ENCODE measurements around the gene HDAC1. TPM values are rescaled to one million over a fixed set of nuclear protein-coding genes. Genes with fewer than 3 reads are reported as not detected.
A peak's percentile ranks its signal among the peaks of the same experiment; 100 is the strongest.

Gene HDAC1
- total and polyA plus RNA-seq, 2 of the 13 experiments (the other 11 are each of a cell fraction or from before 2014, with no cell fraction given), result 93.5 to 189 TPM

DNA sequence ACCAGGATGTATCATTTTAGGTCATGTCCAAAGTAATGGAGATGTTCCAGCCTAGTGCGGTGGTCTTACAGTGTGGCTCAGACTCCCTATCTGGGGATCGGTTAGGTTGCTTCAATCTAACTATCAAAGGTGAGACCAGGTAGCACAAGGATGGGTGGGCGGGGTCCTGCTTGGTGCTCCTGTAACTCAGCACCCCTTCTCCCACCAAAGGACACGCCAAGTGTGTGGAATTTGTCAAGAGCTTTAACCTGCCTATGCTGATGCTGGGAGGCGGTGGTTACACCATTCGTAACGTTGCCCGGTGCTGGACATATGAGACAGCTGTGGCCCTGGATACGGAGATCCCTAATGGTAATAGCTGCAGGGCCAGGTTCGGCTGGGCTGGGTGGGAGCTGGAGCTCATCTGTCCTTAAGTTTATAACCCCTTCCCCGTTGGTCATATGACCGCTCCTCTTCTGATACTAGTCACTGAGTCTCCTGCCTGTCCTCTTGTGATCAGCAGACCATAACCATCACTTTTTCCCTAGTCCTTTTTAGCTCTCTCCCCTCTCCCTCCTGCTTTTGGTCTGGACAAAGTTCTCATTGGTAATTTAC is 38.8 kb downstream of the HDAC1 start:
- no peak for TF ChIP-seq MTF1 (CRISPR knock-in tag; IDR thresholded peaks at IDR 0.05)
- no peak for TF ChIP-seq ZNF772 (CRISPR knock-in tag; IDR thresholded peaks at IDR 0.05)
- TF ChIP-seq RBFOX2 (IDR thresholded peaks at IDR 0.05; ENCODE audit: low read depth, low read length), result 0 out of 2 replicates have a peak, but pooled peaks have one; percentile 20
- H3K9me3 ChIP-seq (ENCODE audit: low read length), result no peaks in the 10 kb centered on the region
- peaks cover 14% of the 10 kb centered on the region for H4K20me1 ChIP-seq (ENCODE audit: insufficient read depth, low read length)
- H2AFZ ChIP-seq (ENCODE audit: low read length), result no peak overlapping the region
- H3K27me3 ChIP-seq (ENCODE audit: control insufficient read depth in 1 of 2, insufficient read depth in 2 of 2, low read length in 2 of 2), result no peaks in the 10 kb centered on the region
- WGBS (ENCODE audit: low lambda C conversion rate), result 100% methylated on average over 4 of the region's 12 CpGs
- peaks cover 14% of the 10 kb centered on the region for H3K79me2 ChIP-seq (ENCODE audit: insufficient read depth, low read length)
- no TSS peak for BruUV-seq (replicated peaks)
- no peak overlapping the region for H3K27ac ChIP-seq (ENCODE audit: extremely low read length, insufficient read depth, low read length)
- ATAC-seq, result no peak
- DNase-seq (ENCODE audit: low spot score), result no peak
- FAIRE-seq, result no peak
- ChIA-PET POLR2A (interaction anchor here (1.0 to 4.8 kb wide), 6 partner anchors 8 to 90 kb away, joined by 3 to 84 read pairs (median 18); partner anchors contain the start of gene BSDC1), CTCF (ENCODE audit: low intra/inter-chr PET ratio, low total read pairs) (no interaction called here)
- H3K4me2 ChIP-seq (ENCODE audit: low read depth, low read length), result no peak overlapping the region
- in situ Hi-C loops (cut with HindIII; ENCODE audit: extremely low pct_ligation_motif_present, low pct_unique_long_range_greater_than_20kb), result no loop called here
- intact Hi-C loops (cut with micrococcal nuclease; ENCODE audit: unreplicated experiment), result loop anchor here (10.0 kb wide), 1 partner anchor 64 kb away; the partner anchor contains the start of gene BSDC1
- H3K4me3 ChIP-seq (replicated peaks in 1 of 3; ENCODE audit: insufficient read depth in 1 of 3, low read depth in 2 of 3, low read length in 3 of 3), result no peak overlapping the region
- peaks cover 19% of the 10 kb centered on the region for H3K4me1 ChIP-seq (ENCODE audit: insufficient read depth, low read length)
- H3K36me3 ChIP-seq (replicated peaks in 1 of 2; ENCODE audit: control insufficient read depth in 1 of 2, insufficient read depth in 2 of 2, low read length in 2 of 2), result peaks cover 44 to 80% of the 10 kb centered on the region in 2 experiments
- no peak overlapping the region for H3K9ac ChIP-seq (ENCODE audit: insufficient read depth, low read depth, low read length)

DNA sequence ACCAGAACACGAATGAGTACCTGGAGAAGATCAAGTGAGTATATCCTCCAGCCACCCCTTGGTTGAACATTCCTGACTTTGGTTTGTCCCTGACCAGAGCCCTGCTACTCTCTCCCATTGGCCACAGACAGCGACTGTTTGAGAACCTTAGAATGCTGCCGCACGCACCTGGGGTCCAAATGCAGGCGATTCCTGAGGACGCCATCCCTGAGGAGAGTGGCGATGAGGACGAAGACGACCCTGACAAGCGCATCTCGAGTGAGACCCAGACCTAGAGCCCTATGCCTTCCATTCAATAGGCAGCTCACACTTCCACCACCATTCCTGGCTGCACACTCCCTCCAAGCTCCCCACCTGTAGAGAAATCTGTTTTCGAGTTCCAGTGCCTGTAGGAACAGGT is 39.7 kb downstream of the HDAC1 start:
- peaks cover 14% of the 10 kb centered on the region for H4K20me1 ChIP-seq (ENCODE audit: insufficient read depth, low read length)
- intact Hi-C loops (cut with micrococcal nuclease; ENCODE audit: unreplicated experiment), result loop anchor here (10.0 kb wide), 1 partner anchor 63 kb away; the partner anchor contains the start of gene BSDC1
- H3K9me3 ChIP-seq (ENCODE audit: low read length), result no peaks in the 10 kb centered on the region
- H3K4me3 ChIP-seq (replicated peaks in 1 of 3; ENCODE audit: insufficient read depth in 1 of 3, low read depth in 2 of 3, low read length in 3 of 3), result no peak overlapping the region
- ChIA-PET CTCF (ENCODE audit: low intra/inter-chr PET ratio, low total read pairs) (no interaction called here), POLR2A (interaction anchor here (1.1 to 4.8 kb wide), 8 partner anchors 9 to 131 kb away, joined by 3 to 84 read pairs (median 8); partner anchors contain the start of genes BSDC1, CCDC28B and HDAC1)
- FAIRE-seq (no peak), ATAC-seq (no peak), DNase-seq (ENCODE audit: low spot score) (no peak)
- TF ChIP-seq PRDM10 (CRISPR knock-in tag; IDR thresholded peaks at IDR 0.05; ENCODE audit: low read depth) (no peak), POLR2G (IDR thresholded peaks at IDR 0.05; ENCODE audit: low read depth, low read length) (0 out of 2 replicates have a peak, but pooled peaks have one; percentile 21), ZNF614 (CRISPR knock-in tag; IDR thresholded peaks at IDR 0.05; ENCODE audit: borderline replicate concordance) (no peak), RBM22 (optimal IDR thresholded peaks at IDR 0.05; ENCODE audit: low read length) (peak; percentile 66)
- H3K79me2 ChIP-seq (ENCODE audit: insufficient read depth, low read length), result peaks cover 14% of the 10 kb centered on the region
- H3K27me3 ChIP-seq (ENCODE audit: control insufficient read depth in 1 of 2, insufficient read depth in 2 of 2, low read length in 2 of 2), result no peaks in the 10 kb centered on the region
- no TSS peak for BruUV-seq (replicated peaks)
- H3K27ac ChIP-seq (ENCODE audit: extremely low read length, insufficient read depth, low read length), result no peak overlapping the region
- H3K4me2 ChIP-seq (ENCODE audit: low read depth, low read length), result no peak overlapping the region
- WGBS (ENCODE audit: low lambda C conversion rate), result 99% methylated on average over 9 of the region's 12 CpGs
- peaks cover 21% of the 10 kb centered on the region for H3K4me1 ChIP-seq (ENCODE audit: insufficient read depth, low read length)
- H2AFZ ChIP-seq (ENCODE audit: low read length), result no peak overlapping the region
- no peak overlapping the region for H3K9ac ChIP-seq (ENCODE audit: insufficient read depth, low read depth, low read length)
- in situ Hi-C loops (cut with HindIII; ENCODE audit: extremely low pct_ligation_motif_present, low pct_unique_long_range_greater_than_20kb), result no loop called here
- peaks cover 44 to 75% of the 10 kb centered on the region in 2 experiments for H3K36me3 ChIP-seq (replicated peaks in 1 of 2; ENCODE audit: control insufficient read depth in 1 of 2, insufficient read depth in 2 of 2, low read length in 2 of 2)

Measured in HepG2 (cell line).